ENCODE data around the gene BACE2.
"Not testable (repeated sequence)": the region's sequence is repeated elsewhere in the genome, so short reads cannot be mapped to it uniquely, and the experiment has no call there.

BACE2 gene

DNA sequence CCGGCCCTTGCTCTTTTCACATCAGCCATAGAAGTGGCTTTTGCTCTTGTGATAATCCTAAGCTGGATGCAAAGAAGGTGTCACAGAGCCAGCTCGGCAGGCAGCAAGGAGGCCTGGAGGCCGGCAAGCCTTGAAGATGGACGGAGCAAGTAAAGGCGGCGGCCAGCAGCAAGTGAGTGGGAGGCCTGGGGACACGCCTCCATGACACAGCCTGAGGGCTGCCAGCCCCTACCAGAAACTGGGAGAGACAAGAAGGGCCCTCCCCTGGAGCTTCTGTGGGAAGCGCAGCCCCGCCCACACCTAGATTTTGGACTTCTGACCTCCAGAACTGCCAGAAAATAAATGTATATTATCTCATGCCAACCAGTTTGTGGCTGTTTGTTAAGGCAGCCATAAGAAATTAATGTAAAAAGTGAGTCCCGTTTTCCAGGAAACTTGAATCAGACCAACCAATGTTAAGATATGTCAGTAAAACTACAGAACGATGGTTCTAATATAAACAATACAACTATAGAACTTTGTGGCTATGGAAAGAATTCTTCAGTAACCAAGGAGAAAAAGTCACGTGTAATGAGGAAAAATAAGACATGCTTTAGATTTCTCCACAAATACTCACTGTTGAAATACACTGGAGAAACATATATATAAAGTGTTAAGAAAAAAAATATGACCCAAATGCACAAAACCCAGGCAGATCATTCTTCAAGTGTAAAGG is 49.9 kb downstream of the BACE2 start:
- no peak for DNase-seq

DNA sequence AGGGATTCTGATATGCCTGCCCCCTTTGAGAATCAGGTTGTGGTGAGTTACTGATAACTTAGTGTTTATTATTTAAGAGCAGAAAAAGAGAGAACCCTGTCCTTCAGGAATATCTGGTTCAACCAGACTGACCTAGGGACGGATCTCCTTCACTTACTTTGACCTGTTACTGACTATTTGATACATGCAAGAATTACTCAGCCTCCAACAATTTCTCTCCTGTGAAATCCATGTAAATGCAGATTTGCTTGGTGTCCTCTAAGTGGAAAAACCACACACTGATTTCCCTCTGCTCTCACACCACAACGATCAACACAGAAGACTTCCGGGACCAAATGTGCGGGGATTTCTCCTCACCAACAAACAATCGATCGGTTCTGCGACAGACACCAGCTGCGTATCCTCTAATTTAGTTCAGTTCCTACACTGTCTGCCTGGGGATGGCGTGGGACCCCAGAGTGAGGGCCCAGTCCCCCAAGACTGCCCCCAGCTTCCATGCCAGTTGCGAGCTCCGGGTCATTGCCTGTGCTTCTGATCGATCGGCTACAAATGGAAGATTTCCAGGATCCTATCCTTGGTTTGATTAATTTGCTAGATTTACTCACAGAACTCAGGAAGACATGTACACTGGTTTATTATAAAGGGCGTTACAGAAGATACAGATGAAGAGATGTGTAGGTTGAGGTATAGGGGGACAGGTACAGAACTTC is 51.7 kb downstream of the BACE2 start:
- DNase-seq: no peak

DNA sequence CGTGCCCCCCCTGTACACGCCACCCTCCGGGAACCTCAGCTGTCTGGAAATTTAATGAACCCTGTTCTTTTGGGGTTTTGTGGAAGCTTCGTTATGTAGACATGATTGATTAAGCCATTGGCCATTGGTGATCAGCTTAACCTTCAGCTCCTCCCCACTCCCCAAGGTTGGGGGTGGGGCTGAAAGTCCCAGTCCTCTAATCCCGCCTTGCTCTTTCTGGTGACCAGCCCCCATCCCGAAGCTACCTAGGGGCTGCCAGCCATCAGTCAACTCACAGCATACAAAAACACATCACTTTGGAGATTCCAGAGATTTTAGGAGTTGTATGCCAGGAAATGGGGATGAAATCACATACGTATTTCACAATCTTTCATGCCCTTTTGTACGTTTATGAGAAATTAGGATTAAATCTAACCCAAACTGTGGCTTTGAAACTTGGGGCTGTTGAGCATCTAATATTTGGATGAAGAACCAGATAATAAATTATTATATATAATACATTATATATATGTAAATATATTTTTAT is 52.3 kb downstream of the BACE2 start:
- no peak for DNase-seq

DNA sequence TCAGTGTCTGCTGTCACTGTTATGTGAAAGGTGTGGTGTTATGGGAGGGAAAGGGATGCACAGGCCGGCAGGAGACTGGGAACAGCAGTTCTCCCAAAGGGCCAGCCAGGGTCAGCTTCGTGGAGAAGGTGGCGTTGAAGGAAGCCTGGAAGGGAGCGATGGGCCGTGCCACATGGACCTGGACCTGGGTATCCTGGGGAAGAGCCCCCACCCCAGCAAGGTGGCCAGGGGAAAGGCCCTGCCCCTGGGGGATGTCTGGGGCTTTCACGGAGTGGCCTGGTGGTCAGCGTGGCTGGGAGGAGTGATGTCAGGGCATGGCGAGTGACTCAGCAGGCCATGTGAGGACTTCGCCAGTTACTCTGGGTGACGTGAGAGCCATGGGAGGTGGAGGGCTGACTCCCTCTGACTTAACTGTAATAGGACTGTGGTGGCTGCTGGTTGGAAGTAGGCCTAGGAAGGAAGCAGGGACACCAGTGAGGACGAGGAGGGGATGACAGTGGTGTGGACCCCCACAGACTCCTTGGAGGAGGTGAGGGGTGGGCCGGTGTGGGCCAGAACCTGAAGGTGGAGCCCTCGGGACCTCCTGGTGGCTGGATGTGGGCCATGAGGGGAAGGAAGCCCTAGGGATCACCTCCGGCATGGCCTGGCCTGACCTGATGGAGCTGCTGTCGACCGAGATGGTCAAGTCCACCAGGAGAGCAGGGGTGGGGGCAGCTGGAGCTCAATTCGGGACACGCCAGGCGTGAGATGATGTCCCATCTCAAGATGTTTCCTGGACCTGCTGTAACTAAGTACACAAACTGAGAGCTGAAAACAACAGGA is 54.5 kb downstream of the BACE2 start:
- DNase-seq: no peak

DNA sequence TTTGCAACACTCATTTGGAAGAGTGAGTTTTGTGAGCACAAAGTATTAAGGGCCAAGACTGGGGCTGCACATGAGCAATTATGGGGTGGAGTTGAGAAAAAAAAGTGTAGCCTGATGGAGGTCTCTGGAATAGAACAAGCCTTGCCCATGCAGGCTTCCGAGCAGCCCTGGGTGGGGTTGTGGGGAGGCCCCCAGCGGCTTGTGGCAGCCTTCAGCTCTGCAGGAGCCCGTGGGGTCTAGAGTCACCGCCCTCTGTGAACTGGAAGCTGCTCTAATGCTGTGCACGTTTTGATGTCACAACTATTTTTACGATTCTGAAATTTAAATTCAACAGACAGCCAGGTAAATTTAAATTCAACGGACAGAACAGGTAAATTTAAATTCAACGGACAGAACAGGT is 58.9 kb downstream of the BACE2 start:
- no peak for DNase-seq

DNA sequence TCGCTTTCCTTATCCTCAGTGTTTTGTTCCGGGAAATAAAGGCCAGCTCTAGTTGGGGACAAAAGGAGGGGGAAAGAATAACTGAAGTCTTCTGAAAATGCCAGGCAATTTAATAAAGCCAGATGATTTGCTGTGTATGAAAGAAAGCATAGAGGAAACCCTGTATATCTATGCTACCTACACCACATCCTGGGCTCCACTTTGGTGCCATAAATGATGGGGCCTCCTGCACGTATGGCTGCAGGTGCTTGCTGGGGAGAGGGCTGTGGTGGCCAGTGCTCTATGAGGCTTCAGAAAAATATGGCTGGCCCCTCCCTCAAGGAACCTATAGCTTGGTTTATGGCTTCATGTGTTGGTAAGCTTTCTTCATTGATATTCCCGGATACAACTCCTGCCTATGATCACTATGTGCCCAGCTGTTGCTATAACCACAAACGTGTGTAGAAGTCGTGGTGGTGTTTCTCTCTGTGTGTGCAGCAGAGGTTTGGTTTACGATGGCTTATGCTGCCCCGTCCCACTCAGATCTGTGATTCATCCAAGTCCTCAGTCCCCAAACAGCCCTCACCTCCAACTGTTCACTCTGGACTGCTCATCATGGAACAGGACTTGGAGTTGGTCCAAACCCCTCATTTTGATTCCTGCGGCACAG is 59.5 kb downstream of the BACE2 start:
- no peak for DNase-seq

DNA sequence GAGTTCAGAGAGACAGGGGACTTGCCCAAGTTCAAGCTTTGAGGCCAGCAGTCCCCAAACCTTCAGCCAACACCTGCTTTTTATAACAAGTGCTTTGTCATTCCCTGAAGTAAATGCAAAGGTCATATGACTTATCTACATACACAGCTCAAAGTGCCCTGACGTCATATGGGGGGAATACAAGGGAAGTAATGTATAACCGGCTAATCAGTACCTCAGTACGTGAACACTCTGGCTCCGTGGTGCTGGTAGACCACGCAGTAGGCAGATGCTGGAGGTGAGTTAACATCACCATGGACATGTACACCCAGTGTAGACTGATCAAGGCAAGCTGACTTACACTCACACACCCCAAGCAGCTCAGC is 60.0 kb downstream of the BACE2 start:
- no peak for DNase-seq

DNA sequence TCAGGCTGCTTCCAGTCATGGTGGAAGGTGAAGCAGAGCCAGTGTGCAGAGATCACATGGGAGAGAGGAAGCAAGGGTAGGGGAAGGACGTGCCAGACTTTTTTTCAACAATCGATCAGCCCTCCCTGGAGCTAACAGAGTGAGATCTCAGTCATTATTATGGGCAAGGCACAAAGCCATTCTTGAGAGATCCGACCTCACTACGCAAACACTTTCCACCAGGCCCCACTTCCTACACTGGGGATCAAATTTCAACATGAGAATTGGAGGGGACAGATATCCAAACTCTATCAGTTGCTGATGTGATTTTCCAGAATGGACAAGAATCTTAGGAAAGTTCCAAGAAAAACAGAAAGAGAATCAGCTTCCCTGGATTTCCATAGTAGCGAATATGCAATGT is 60.5 kb downstream of the BACE2 start:
- no peak for DNase-seq

DNA sequence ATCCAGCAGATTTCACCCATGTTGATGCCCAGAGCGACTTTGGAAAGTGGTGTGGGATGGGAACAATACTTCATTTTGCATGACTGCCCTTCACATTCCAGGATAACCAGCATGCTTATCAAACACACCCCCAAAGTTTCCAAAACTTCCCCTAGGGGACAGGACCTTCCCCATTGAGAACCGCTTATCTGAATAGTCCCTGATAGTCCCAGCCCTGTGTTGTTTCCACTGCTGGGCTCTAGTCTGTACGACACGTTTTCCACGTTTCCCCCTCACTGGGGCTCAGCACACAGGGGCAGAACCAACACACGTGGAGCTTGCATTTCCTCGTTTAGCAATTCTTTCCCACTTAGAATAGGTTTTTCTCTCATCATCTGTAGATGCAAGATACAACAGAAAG is 61.0 kb downstream of the BACE2 start:
- DNase-seq: no peak

DNA sequence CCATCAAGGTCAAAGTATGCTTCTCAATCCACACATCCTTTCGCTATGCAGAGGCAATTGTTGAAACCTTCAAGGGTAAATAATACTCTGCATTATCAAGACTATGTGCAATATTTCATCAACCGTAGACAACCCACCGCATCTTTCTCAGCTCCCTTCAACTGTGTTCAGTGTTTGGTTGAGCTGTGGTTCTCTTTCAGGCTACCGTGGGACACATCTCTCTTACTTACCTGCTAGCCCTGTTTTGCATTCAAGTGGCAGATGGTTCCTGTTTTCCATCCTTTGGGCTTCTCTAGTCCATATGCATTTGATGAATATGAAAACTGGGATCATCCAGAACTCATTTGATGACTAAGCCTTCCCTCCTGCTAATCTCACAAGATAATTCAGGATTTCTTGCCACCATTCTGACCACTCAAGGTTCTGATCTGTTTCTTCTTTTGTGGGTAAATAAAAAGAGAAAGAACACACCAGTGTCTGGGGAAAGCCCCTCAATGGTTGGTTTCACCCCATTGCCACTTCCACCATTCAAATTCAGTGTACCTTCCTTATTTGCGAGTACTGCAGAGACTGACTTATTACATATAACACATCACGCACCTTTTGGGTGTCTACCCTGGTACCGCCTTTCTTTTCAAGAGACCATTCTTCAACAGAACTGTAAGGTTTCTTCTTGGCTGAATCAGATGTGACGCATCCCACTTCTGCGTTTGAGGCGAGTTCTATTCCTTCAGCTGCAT is 61.7 kb downstream of the BACE2 start:
- DNase-seq: no peak

DNA sequence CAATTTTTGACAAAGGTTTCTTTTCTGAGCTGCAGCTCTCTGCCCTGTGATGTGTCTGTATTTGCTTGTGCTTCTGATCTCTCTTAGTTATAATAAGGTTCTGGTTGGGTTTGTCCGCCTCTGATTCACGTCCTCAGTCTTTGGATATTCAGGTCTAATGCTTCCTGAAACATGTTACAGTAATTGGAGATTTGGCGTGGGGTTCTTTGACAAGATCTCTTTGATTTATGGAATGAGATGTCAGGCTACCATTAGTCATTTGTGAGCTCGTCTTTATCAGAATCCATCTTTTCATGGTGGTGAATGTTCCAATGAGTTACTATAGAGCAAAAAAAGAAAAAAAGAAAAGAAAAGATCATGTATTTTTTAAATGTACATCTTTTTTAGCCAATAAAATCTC is 62.5 kb downstream of the BACE2 start:
- DNase-seq: no peak

DNA sequence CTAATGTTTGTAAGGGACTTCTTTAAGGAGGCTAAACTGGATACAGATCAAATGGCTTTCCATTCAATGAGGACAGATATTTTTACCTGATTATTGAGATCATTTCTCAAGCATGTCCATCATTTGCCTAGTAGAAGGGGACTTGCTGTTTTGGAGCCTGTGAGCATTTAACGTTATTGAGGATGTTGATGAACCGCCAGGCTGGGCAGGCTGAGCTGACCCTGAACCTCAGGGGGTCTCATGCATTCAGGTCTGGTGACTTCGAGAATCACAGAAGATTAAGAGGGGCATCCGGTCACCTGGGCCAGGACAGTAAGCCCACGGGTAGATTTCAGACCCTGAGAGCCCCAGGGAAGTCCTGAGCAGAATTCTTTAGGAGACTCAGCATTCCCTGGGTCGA is 63.1 kb downstream of the BACE2 start:
- no peak for DNase-seq

DNA sequence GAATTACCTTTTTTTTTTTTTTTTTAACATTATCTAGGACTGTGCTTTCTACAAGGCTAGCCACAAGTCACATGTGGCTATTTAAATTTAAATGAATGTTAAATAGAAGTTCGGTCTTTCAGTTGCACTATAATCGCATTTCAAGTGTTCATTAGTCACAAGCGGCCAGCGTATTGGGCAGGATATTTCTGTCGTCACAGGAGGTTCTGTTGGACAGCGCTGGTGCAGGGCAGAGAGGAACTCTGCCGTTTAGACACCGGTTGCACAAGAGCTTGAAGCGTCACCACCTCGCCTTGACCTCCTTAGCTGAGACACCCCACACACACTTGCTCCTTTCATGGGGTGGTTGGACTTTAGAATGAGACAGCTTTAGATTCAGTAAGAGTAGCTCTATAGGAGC is 64.1 kb downstream of the BACE2 start:
- DNase-seq: no peak

DNA sequence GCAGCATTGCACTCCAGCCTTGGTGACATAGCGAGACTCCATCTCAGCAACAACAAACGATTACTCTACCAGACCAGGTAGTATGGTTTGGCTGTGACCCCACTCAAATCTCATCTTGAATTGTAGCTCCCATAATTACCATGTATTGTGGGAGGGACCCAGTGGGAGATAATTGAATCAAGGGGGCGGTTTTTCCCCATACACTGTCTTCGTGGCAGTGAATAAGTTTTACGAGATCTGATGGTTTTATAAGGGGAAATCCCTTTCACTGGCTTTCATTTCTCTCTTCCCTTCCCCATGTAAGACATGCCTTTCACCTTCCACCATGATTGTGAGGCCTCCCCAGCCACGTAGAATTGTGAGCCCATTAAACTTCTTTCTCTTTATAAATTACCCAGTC is 66.0 kb downstream of the BACE2 start:
- no peak for DNase-seq

DNA sequence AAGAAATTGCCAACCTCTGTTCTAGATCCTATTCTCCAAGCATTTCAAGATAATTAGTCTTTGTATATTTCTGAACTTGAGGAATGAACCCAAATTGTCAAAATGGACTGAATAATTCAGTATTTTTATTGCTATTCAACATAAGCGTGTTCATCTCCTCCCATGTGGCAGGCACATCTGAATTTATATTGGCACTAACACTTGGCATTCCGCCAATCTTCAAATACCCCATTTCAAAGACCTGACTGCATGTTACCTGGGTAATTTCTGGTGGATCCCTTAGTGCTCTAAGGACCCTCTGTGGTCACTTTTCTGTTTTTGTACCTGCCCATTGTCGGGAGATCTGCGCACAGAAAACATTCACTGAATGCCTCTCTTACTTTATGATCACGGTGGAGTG is 66.6 kb downstream of the BACE2 start:
- no peak for DNase-seq

DNA sequence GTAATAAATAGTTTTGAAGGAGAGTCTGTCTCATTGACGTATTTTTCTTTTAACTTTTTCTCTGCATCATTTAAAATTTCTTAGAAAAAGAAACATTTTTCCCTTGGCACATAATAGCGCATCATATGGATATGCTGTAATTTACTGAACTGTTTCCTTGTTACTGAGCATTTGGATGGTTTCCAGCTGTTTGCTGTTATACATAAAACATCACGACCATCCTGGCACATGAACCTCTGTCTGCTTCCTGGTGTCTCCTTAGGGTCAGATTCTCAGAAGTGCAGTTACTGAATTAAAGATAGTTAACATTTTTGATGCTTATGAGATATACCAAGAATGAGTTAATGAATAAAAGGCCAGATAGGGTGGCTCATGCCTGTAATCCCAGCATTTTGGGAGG is 67.2 kb downstream of the BACE2 start:
- DNase-seq: no peak

DNA sequence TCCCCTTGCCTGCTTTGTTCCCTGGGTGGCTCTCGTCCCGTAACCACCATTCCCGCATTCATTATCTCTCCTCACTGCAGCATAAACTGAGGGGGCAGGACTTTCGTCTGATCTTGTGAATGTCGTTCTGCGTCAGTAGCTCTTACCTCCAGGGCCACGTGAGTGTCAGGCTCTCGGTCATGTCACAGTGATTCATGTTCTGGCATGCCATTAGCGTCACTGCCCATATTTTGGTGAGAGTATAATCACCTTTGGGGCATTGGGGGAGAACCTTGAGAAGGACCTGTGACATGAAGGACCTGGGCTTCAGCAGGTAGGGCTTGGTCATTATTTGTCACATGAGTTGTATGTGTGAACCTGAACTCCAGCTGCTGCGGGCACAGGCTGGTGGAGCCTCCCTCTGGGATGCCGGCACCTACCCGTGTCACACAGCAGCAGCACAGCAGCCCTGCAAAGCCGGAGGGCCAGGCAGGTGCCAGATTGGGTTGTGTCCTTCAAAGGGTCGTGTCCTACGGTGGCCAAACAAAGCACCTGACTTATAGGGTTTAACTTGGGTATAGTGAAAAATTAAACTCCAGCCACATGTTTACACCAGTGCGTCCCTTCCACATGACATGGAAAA is 68.5 kb downstream of the BACE2 start:
- no peak for DNase-seq

DNA sequence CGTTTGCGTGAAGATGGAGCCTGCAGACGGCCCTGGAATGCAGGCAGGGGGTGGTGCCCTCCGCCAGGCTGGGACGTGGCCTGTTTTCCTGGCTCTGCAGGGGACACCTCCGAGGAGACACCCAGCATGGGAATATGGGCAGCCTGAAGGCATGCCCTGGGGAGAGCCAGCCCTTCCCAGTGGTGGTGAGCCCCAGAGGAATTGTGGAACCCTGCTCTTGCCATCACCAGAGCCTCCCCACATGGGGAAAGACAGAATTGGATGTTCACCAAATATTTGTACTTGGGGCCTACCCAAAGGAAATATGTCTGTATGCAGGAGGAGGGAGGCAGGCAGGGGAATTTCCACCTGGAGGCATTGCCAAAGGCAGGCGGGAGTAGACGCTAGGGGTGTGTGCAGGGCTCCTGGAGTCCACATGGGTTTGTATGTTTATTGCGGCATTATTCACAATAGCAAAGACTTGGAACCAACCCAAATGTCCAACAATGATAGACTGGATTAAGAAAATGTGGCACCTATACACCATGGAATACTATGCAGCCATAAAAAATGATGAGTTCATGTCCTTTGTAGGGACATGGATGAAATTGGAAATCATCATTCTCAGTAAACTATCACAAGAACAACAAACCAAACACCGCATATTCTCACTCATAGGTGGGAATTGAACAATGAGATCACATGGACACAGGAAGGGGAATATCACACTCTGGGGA is 70.3 kb downstream of the BACE2 start:
- not testable (repeated sequence) for DNase-seq

DNA sequence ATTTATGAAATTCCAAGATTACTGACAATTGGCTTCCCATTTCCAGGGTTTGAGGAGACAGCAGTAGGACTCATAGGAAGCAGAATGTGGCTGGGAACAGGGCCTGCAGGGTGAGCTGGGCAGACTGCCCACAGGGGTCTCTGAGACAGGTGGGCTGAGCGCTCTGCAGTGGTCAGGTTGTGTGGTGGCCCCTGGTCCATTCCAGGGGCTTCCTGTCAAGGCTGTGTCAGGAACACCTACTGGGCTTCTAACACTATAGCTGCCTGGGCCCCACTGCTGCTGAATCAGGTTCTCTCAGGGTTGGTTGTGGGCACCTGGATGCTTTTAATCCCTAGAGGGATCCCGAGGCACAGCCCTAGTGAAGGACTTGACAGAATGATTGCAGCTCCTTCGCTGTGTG is 72.1 kb downstream of the BACE2 start:
- DNase-seq: no peak

DNA sequence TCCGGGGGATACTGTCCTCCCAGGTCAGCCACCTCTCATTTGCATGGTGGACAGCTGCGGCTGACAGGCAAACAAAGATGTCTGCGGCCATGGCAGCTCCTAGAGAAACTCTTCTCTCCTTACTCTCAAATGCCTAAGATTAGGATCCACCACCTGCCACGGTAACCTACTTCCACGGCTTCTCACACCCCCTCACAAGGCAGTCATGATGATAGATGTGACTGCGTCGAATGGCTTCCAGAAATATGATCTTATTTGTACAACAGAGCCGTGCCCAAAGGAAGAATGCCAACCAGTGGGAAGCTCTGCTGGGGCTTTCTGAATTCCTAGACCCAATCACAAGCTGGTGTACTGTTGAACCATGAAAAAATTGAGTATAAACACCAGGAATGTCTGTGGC is 73.4 kb downstream of the BACE2 start:
- peak; percentile 58 for DNase-seq

DNA sequence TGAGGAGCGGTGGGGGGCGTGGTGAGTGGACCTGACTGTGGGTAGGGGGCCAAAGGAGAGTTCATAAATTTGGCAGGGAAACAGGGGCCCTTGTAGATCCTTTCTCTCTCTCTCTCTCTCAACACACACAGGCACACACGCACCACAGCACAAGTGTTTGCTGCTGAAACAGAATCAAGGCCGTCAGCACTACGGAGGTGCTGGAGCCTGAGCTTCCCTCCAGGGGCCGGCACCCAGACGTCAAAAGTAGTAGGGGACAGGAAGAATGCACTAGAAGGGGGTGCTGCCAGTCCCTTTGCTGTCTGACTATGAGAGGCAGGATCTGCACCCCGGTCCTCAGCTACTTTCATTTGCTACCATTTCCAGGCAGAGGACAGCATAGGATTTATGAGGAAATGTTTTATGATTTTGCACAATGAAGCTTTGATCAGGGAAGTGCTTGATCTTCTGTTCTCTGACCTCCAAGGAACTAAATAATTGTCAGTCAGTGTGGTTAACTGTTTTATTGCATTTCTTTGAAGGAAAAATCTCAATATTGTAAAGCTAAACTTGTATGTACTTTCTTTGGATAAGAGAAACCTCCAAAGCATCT is 74.4 kb downstream of the BACE2 start:
- no peak for DNase-seq
